NT2/D1 (cell line): ENCODE measurements around the gene DOCK8.

Experiments
- DNase-seq: peaks from one replicate; pipeline ENCODE4 v3.0.0-alpha.2; 2011; ENCODE audit warnings: low read depth, low spot score
- H3K27me3 ChIP-seq: 2 replicates; pipeline ENCODE4 v1.6.0; 2011; ENCODE audit warnings: mild to moderate bottlenecking; ENCODE audit not compliant: insufficient read length, insufficient read depth
- H3K36me3 ChIP-seq: 2 replicates; pipeline ENCODE4 v1.6.1; 2011; ENCODE audit warnings: mild to moderate bottlenecking, low read length, mixed read lengths; ENCODE audit not compliant: insufficient read depth, insufficient read length
- H3K4me1 ChIP-seq: 2 replicates; pipeline ENCODE4 v1.5.1; 2011; ENCODE audit not compliant: insufficient read depth, insufficient read length
- H3K4me3 ChIP-seq: 2 replicates; pipeline ENCODE4 v1.5.1; 2011; ENCODE audit warnings: low read depth; ENCODE audit not compliant: insufficient read length
- H3K9ac ChIP-seq: 2 replicates; pipeline ENCODE4 v1.6.0; 2011; ENCODE audit warnings: low read depth; ENCODE audit not compliant: insufficient read length
- H3K9me3 ChIP-seq: 2 replicates; pipeline ENCODE4 v1.5.1; 2011; ENCODE audit warnings: mild to moderate bottlenecking, low read length; ENCODE audit not compliant: insufficient read depth
- SUZ12 ChIP-seq: IDR thresholded peaks from 2 replicates; pipeline ENCODE4 v1.6.1; 2011; ENCODE audit not compliant: insufficient read length, insufficient read depth; ENCODE audit errors: extremely low read depth
- YY1 ChIP-seq: IDR thresholded peaks from 2 replicates; pipeline ENCODE4 v1.6.1; 2011; ENCODE audit not compliant: insufficient read length, insufficient read depth
- ZNF274 ChIP-seq: IDR thresholded peaks from 2 replicates; pipeline ENCODE4 v1.6.1; 2011; ENCODE audit warnings: mild to moderate bottlenecking, low read depth, low read length

Gene DOCK8

DNA sequence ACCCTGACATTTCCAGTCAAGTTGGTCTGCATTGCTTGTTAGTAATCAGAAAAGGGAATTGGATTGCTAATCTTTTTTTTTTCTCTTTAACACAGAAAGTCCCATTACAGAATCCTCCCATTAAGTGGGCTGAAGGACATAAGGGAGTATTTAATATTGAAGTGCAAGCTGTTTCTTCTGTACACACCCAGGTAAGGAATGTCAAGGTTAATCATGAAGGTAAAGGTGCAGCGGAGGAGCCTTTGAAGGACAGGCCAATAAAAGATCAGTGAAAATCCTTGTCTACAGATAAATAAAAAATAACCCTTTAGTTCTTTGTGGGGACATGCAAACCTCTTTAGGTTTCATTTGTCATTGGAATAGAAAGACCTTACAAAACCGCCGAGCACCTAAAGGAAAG, 161.4 kb downstream of the DOCK8 start:
- no peak for DNase-seq
- Histone ChIP-seq H3K4me1 (no peaks in the 10 kb centered on the region), H3K4me3 (no peak overlapping the region), H3K9ac (no peak overlapping the region), H3K27me3 (no peaks in the 10 kb centered on the region), H3K9me3 (no peaks in the 10 kb centered on the region), H3K36me3 (no peaks in the 10 kb centered on the region)
- no peak for TF ChIP-seq ZNF274
- no peak for TF ChIP-seq SUZ12
- TF ChIP-seq YY1: no peak

DNA sequence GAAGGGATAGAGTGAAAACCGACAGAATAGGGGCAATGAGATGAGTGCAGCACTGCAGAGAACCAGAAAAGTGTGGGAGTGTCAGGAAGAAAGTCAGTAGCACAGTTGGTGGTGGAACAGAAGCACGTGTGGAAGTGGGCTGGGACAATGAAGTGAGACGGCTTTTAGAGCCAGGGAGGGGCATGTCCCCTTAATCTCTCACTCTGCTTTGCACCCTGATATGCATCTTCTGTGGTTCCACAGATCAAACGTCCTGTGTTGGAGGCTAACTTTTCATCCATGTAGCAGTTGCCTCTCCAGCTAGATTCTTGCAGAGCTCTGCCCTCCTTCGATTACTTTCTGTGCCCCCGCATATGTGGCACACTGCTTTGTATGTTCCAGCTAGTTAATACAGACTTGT, 163.6 kb downstream of the DOCK8 start:
- Histone ChIP-seq H3K27me3 (no peaks in the 10 kb centered on the region), H3K9ac (no peak overlapping the region), H3K4me3 (no peak overlapping the region), H3K4me1 (no peaks in the 10 kb centered on the region), H3K36me3 (no peaks in the 10 kb centered on the region), H3K9me3 (no peaks in the 10 kb centered on the region)
- DNase-seq: no peak
- TF ChIP-seq SUZ12 (no peak), YY1 (no peak), ZNF274 (no peak)

DNA sequence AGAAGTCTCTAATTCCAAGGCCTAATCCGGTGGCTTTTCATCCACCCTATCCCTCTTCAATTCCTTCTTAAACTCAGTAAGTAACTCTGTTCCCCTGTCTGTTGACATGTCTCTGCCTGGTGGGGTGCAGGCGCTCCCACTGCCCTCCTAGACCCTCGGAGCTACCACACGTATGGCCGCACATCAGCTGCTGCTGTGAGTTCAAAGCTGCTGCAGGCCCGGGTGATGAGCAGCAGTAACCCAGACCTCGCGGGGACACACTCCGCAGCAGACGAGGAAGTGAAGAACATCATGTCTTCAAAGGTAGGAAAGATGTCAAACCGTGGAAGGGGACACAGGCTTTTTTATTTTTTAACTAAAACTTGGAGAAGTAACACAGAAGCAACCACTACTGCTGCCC, 167.7 kb downstream of the DOCK8 start:
- DNase-seq: no peak
- Histone ChIP-seq H3K9me3 (no peaks in the 10 kb centered on the region), H3K27me3 (no peaks in the 10 kb centered on the region), H3K9ac (no peak overlapping the region), H3K4me1 (no peaks in the 10 kb centered on the region), H3K36me3 (no peaks in the 10 kb centered on the region), H3K4me3 (no peak overlapping the region)
- TF ChIP-seq ZNF274 (no peak), SUZ12 (no peak), YY1 (no peak)

DNA sequence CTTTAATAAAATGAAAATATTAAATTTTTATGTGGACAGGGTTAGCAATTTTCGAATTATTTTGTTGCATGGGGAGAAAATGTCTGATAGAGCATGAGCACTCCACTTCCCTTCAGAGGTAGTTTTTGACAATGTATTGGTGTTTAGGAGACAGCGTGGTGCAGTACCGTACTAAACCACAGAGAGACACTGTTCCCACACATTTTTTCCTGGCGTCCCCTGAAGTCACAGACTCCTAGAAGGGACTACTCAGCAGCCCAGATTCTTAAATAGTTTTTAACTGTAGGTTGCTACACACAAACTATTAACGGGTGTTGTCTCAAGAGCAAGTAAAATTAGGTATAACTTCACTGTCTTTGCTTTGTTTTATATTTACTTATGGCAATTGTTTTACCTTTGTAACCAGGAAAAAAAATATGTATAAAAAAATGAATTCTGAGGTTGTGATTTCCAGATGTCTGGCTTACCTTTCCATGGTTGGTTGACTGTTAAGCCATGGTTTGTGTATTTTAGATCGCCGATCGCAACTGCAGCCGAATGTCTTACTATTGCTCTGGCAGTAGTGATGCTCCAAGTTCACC, 171.2 kb downstream of the DOCK8 start:
- peak; percentile 68 for DNase-seq

DNA sequence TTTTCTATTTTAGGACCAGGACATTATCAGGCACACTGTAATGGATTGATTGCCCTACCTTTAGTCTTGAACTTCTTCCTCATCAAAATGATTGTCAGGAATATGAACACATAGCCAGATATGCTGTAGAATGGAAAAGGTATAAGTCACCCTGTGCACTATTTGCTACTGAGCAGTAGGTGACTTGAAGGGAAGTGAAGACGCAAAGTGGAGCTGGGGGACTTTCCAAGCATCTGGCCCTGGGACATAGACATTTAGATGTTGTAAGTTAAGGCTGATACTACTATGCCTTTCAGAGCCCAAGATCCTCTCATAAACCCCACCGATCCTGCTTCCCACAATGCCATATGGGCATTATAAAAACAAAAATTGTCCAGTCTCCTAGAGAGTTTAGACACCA, 174.5 kb downstream of the DOCK8 start:
- DNase-seq: no peak
- no peak overlapping the region for H3K9ac ChIP-seq
- H3K9me3 ChIP-seq: no peaks in the 10 kb centered on the region
- peaks cover 3% of the 10 kb centered on the region for H3K4me1 ChIP-seq
- no peaks in the 10 kb centered on the region for H3K36me3 ChIP-seq
- no peaks in the 10 kb centered on the region for H3K27me3 ChIP-seq
- TF ChIP-seq YY1 (no peak), SUZ12 (no peak), ZNF274 (no peak)
- H3K4me3 ChIP-seq: no peak overlapping the region

More for the DNA sequence above, 171.2 kb downstream of the DOCK8 start:
- peaks cover 3% of the 10 kb centered on the region for H3K4me1 ChIP-seq
- TF ChIP-seq SUZ12 (no peak), YY1 (no peak), ZNF274 (no peak)
- H3K9ac ChIP-seq: no peak overlapping the region
- no peaks in the 10 kb centered on the region for H3K36me3 ChIP-seq
- no peaks in the 10 kb centered on the region for H3K9me3 ChIP-seq
- no peaks in the 10 kb centered on the region for H3K27me3 ChIP-seq
- H3K4me3 ChIP-seq: no peak overlapping the region

DNA sequence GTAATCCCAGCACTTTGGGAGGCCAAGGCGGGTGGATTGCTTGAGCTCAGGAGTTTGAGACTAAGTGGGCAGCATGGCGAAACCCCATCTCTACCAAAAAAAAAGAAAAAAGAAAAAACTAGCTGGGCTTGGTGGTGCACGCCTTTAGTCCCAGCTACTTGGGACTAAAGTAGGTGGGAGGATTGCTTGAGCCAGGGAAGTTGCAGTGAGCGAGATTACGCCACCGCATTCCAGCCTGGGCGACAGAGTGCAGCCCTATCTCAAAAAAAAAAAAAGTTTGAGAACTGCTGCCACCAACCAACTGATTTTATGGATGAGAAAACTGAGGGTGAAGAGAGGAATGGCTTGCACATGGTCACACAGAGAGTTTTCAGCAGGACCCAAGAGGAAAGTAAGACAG, 175.1 kb downstream of the DOCK8 start:
- H3K4me3 ChIP-seq: no peak overlapping the region
- no peak for DNase-seq
- no peaks in the 10 kb centered on the region for H3K36me3 ChIP-seq
- H3K9ac ChIP-seq: no peak overlapping the region
- no peaks in the 10 kb centered on the region for H3K9me3 ChIP-seq
- TF ChIP-seq YY1: no peak
- no peak for TF ChIP-seq ZNF274
- no peak for TF ChIP-seq SUZ12
- no peaks in the 10 kb centered on the region for H3K27me3 ChIP-seq
- H3K4me1 ChIP-seq: peaks cover 3% of the 10 kb centered on the region

DNA sequence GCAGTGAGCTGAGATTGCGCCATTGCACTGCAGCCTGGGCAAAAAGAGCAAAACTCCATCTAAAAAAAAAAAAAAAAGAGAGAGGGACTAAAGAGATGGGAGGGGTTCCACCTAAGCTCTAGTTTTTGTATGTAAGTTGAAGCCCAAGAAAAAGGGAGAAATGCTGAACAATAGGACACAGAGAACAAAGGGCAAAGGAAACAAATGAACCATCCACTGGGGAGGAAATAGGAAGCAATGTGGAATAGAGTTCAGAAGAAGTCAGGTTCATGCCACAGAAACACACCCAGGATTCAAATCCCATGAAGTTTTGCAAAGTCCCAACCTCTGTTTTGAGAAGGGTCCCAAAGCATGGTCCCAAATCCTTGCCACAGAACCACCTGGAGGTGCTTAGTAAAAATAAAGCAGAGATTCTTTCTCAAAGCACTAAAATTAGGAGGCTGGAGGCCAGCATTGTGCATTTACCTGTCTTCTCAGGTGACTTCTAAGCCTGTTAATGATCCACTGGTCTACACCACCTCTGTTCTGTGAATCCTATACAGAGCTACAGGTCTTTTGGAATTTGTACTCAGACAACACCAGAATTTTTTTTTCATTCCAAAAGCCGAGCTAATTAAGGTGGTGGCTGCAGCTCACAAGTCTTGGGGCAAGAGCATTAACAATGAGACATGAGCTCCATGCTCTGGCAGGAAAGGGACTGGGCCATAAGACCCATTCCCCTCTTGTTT, 177.6 kb downstream of the DOCK8 start:
- H3K9me3 ChIP-seq: peaks cover 9% of the 10 kb centered on the region; the same call in 1 of the 2 replicates
- peaks cover 3% of the 10 kb centered on the region for H3K4me1 ChIP-seq
- no peaks in the 10 kb centered on the region for H3K27me3 ChIP-seq
- H3K36me3 ChIP-seq: no peaks in the 10 kb centered on the region
- H3K9ac ChIP-seq: no peak overlapping the region
- H3K4me3 ChIP-seq: no peak overlapping the region
- DNase-seq: no peak
- TF ChIP-seq YY1: no peak
- TF ChIP-seq SUZ12: no peak
- TF ChIP-seq ZNF274: no peak
